Measurements from ENCODE around the gene AHRR. TPM values are rescaled to one million over a fixed set of nuclear protein-coding genes. Genes with fewer than 3 reads are reported as not detected.

The AHRR gene
- total RNA-seq, 1 donor, result 31.9 TPM

GRCh38 chr5:427415-428087 is 106.0 kb downstream of the AHRR start:
- DNase-seq (ENCODE audit: low read depth), result no peak
- H3K4me3 ChIP-seq (ENCODE audit: low read depth, low read length), result no peak overlapping the region
- no peak for TF ChIP-seq CTCF (IDR thresholded peaks at IDR 0.05; ENCODE audit: insufficient read depth, low read length)

GRCh38 chr5:428219-428618 is 106.7 kb downstream of the AHRR start:
- no peak for DNase-seq (ENCODE audit: low read depth)
- TF ChIP-seq CTCF (IDR thresholded peaks at IDR 0.05; ENCODE audit: insufficient read depth, low read length), result no peak
- no peak overlapping the region for H3K4me3 ChIP-seq (ENCODE audit: low read depth, low read length)

- TF ChIP-seq CTCF (IDR thresholded peaks at IDR 0.05; ENCODE audit: insufficient read depth, low read length), result no peak
- no peak overlapping the region for H3K4me3 ChIP-seq (ENCODE audit: low read depth, low read length)
- DNase-seq (ENCODE audit: low read depth), result no peak
Observed at GRCh38 chr5:428754-429452, 107.4 kb downstream of the AHRR start.

- TF ChIP-seq CTCF (IDR thresholded peaks at IDR 0.05; ENCODE audit: insufficient read depth, low read length), result no peak
- DNase-seq (ENCODE audit: low read depth), result peak; percentile 80
Observed at GRCh38 chr5:429453-430188, 108.1 kb downstream of the AHRR start.

GRCh38 chr5:430214-430925 is 108.9 kb downstream of the AHRR start:
- H3K4me3 ChIP-seq (ENCODE audit: low read depth, low read length), result no peak overlapping the region
- no peak for TF ChIP-seq CTCF (IDR thresholded peaks at IDR 0.05; ENCODE audit: insufficient read depth, low read length)
- no peak for DNase-seq (ENCODE audit: low read depth)

More at GRCh38 chr5:429453-430188, 108.1 kb downstream of the AHRR start:
- no peak overlapping the region for H3K4me3 ChIP-seq (ENCODE audit: low read depth, low read length)

GRCh38 chr5:431001-431710 is 109.6 kb downstream of the AHRR start:
- peak; percentile 75 for TF ChIP-seq CTCF (IDR thresholded peaks at IDR 0.05; ENCODE audit: insufficient read depth, low read length)
- H3K4me3 ChIP-seq (ENCODE audit: low read depth, low read length), result no peak overlapping the region
- DNase-seq (ENCODE audit: low read depth), result peak; percentile 43

Data from fibroblast of the aortic adventitia (primary cell).